ENCODE results near the gene F10.
"Not testable (repeated sequence)": the region's sequence is repeated elsewhere in the genome, so short reads cannot be mapped to it uniquely, and the experiment has no call there.

F10 gene

GRCh38 chr13:113157929-113158747, 35.5 kb downstream of the F10 start, which contains the start of gene PROZ:
Gene PROZ, plus strand, starts transcription at chr13:113158648. Its CDS starts 13 bp downstream, at chr13:113158661.
- peaks cover 37% of the 10 kb centered on the region for H3K4me1 ChIP-seq (ENCODE audit: control insufficient read depth, insufficient read depth, low read length)
- no peaks in the 10 kb centered on the region for H3K36me3 ChIP-seq (ENCODE audit: control insufficient read depth, insufficient read depth, low read length)
- no peak within 1 kb of the TSS for H3K4me3 ChIP-seq (ENCODE audit: low read depth, low read length)
- peaks cover 3% of the 10 kb centered on the region; the same call in 1 of the 2 replicates for H3K9me3 ChIP-seq (ENCODE audit: control insufficient read depth, insufficient read depth, low read depth, low read length)
- no peak within 1 kb of the TSS for H3K27ac ChIP-seq (ENCODE audit: low read depth, low read length)
- peaks cover 29% of the 10 kb centered on the region for H3K27me3 ChIP-seq (ENCODE audit: control insufficient read depth, insufficient read depth, low read length)
- no peak within 1 kb of the TSS for H3K9ac ChIP-seq (ENCODE audit: low read length)

- Histone ChIP-seq H3K4me1 (ENCODE audit: control insufficient read depth, insufficient read depth, low read length) (peaks cover 33% of the 10 kb centered on the region), H3K9ac (ENCODE audit: low read length) (no peak overlapping the region), H3K36me3 (ENCODE audit: control insufficient read depth, insufficient read depth, low read length) (no peaks in the 10 kb centered on the region)
Observed at GRCh38 chr13:113158946-113159345, 36.3 kb downstream of the F10 start.

GRCh38 chr13:113159701-113160100, 37.1 kb downstream of the F10 start:
- peaks cover 3% of the 10 kb centered on the region; the same call in 1 of the 2 replicates for H3K9me3 ChIP-seq (ENCODE audit: control insufficient read depth, insufficient read depth, low read depth, low read length)
- no peak overlapping the region for H3K27ac ChIP-seq (ENCODE audit: low read depth, low read length)
- no peak overlapping the region for H3K4me3 ChIP-seq (ENCODE audit: low read depth, low read length)
- no peak overlapping the region for H3K9ac ChIP-seq (ENCODE audit: low read length)
- H3K36me3 ChIP-seq (ENCODE audit: control insufficient read depth, insufficient read depth, low read length) = no peaks in the 10 kb centered on the region
- peaks cover 30% of the 10 kb centered on the region; the same call in 1 of the 2 replicates for H3K27me3 ChIP-seq (ENCODE audit: control insufficient read depth, insufficient read depth, low read length)
- peaks cover 28% of the 10 kb centered on the region for H3K4me1 ChIP-seq (ENCODE audit: control insufficient read depth, insufficient read depth, low read length)

More at GRCh38 chr13:113158946-113159345, 36.3 kb downstream of the F10 start:
- Histone ChIP-seq H3K4me3 (ENCODE audit: low read depth, low read length) (no peak overlapping the region), H3K27ac (ENCODE audit: low read depth, low read length) (no peak overlapping the region), H3K9me3 (ENCODE audit: control insufficient read depth, insufficient read depth, low read depth, low read length) (peaks cover 3% of the 10 kb centered on the region; the same call in 1 of the 2 replicates), H3K27me3 (ENCODE audit: control insufficient read depth, insufficient read depth, low read length) (peaks cover 30% of the 10 kb centered on the region; the same call in 1 of the 2 replicates)

GRCh38 chr13:113160983-113161382, 38.4 kb downstream of the F10 start:
- no peaks in the 10 kb centered on the region; the same call in 1 of the 2 replicates for H3K36me3 ChIP-seq (ENCODE audit: control insufficient read depth, insufficient read depth, low read length)
- H3K9ac ChIP-seq (ENCODE audit: low read length) = no peak overlapping the region
- H3K27ac ChIP-seq (ENCODE audit: low read depth, low read length) = no peak overlapping the region
- peaks cover 30% of the 10 kb centered on the region; the same call in 1 of the 2 replicates for H3K27me3 ChIP-seq (ENCODE audit: control insufficient read depth, insufficient read depth, low read length)
- H3K9me3 ChIP-seq (ENCODE audit: control insufficient read depth, insufficient read depth, low read depth, low read length) = 0 out of 2 replicates have a peak, but pooled peaks cover 3% of the 10 kb centered on the region
- peaks cover 28% of the 10 kb centered on the region for H3K4me1 ChIP-seq (ENCODE audit: control insufficient read depth, insufficient read depth, low read length)
- no peak overlapping the region; the same call in 1 of the 2 replicates for H3K4me3 ChIP-seq (ENCODE audit: low read depth, low read length)

GRCh38 chr13:113161433-113161832, 38.8 kb downstream of the F10 start:
- Histone ChIP-seq H3K9me3 (ENCODE audit: control insufficient read depth, insufficient read depth, low read depth, low read length) (0 out of 2 replicates have a peak, but pooled peaks cover under 1% of the 10 kb centered on the region), H3K9ac (ENCODE audit: low read length) (no peak overlapping the region), H3K27ac (ENCODE audit: low read depth, low read length) (no peak overlapping the region), H3K27me3 (ENCODE audit: control insufficient read depth, insufficient read depth, low read length) (peaks cover 30% of the 10 kb centered on the region; the same call in 1 of the 2 replicates), H3K36me3 (ENCODE audit: control insufficient read depth, insufficient read depth, low read length) (no peaks in the 10 kb centered on the region; the same call in 1 of the 2 replicates), H3K4me3 (ENCODE audit: low read depth, low read length) (no peak overlapping the region), H3K4me1 (ENCODE audit: control insufficient read depth, insufficient read depth, low read length) (peaks cover 28% of the 10 kb centered on the region)

- H3K9me3 ChIP-seq (ENCODE audit: control insufficient read depth, insufficient read depth, low read depth, low read length); H3K36me3 ChIP-seq (ENCODE audit: control insufficient read depth, insufficient read depth, low read length); H3K9ac ChIP-seq (ENCODE audit: low read length); H3K27ac ChIP-seq (ENCODE audit: low read depth, low read length); H3K4me3 ChIP-seq (ENCODE audit: low read depth, low read length): not testable (repeated sequence)
- Histone ChIP-seq H3K4me1 (ENCODE audit: control insufficient read depth, insufficient read depth, low read length) (peaks cover 28% of the 10 kb centered on the region), H3K27me3 (ENCODE audit: control insufficient read depth, insufficient read depth, low read length) (peaks cover 30% of the 10 kb centered on the region; the same call in 1 of the 2 replicates)
Observed at GRCh38 chr13:113161975-113162374, 39.4 kb downstream of the F10 start.

- Histone ChIP-seq H3K9me3 (ENCODE audit: control insufficient read depth, insufficient read depth, low read depth, low read length) (no peaks in the 10 kb centered on the region), H3K27ac (ENCODE audit: low read depth, low read length) (no peak overlapping the region), H3K36me3 (ENCODE audit: control insufficient read depth, insufficient read depth, low read length) (peaks cover 4% of the 10 kb centered on the region; the same call in 1 of the 2 replicates), H3K27me3 (ENCODE audit: control insufficient read depth, insufficient read depth, low read length) (peaks cover 30% of the 10 kb centered on the region; the same call in 1 of the 2 replicates), H3K4me3 (ENCODE audit: low read depth, low read length) (no peak overlapping the region), H3K4me1 (ENCODE audit: control insufficient read depth, insufficient read depth, low read length) (peaks cover 24% of the 10 kb centered on the region), H3K9ac (ENCODE audit: low read length) (no peak overlapping the region)
Observed at GRCh38 chr13:113162783-113163685, 40.4 kb downstream of the F10 start.

GRCh38 chr13:113164492-113164891, 41.9 kb downstream of the F10 start:
- no peaks in the 10 kb centered on the region for H3K9me3 ChIP-seq (ENCODE audit: control insufficient read depth, insufficient read depth, low read depth, low read length)
- H3K9ac ChIP-seq (ENCODE audit: low read length) = no peak overlapping the region
- peaks cover 30% of the 10 kb centered on the region; the same call in 1 of the 2 replicates for H3K27me3 ChIP-seq (ENCODE audit: control insufficient read depth, insufficient read depth, low read length)
- H3K4me1 ChIP-seq (ENCODE audit: control insufficient read depth, insufficient read depth, low read length) = peaks cover 11% of the 10 kb centered on the region
- no peak overlapping the region for H3K27ac ChIP-seq (ENCODE audit: low read depth, low read length)
- no peak overlapping the region for H3K4me3 ChIP-seq (ENCODE audit: low read depth, low read length)
- peaks cover 16% of the 10 kb centered on the region for H3K36me3 ChIP-seq (ENCODE audit: control insufficient read depth, insufficient read depth, low read length)

- Histone ChIP-seq H3K27ac (ENCODE audit: low read depth, low read length) (no peak overlapping the region), H3K4me3 (ENCODE audit: low read depth, low read length) (no peak overlapping the region), H3K4me1 (ENCODE audit: control insufficient read depth, insufficient read depth, low read length) (peaks cover 7% of the 10 kb centered on the region; the same call in 1 of the 2 replicates), H3K27me3 (ENCODE audit: control insufficient read depth, insufficient read depth, low read length) (peaks cover 19% of the 10 kb centered on the region; the same call in 1 of the 2 replicates), H3K9me3 (ENCODE audit: control insufficient read depth, insufficient read depth, low read depth, low read length) (no peaks in the 10 kb centered on the region), H3K36me3 (ENCODE audit: control insufficient read depth, insufficient read depth, low read length) (peaks cover 24% of the 10 kb centered on the region), H3K9ac (ENCODE audit: low read length) (no peak overlapping the region)
Observed at GRCh38 chr13:113166266-113166665, 43.7 kb downstream of the F10 start.

GRCh38 chr13:113166681-113167080, 44.1 kb downstream of the F10 start:
- Histone ChIP-seq H3K27ac (ENCODE audit: low read depth, low read length) (no peak overlapping the region), H3K27me3 (ENCODE audit: control insufficient read depth, insufficient read depth, low read length) (peaks cover 15% of the 10 kb centered on the region; the same call in 1 of the 2 replicates), H3K9me3 (ENCODE audit: control insufficient read depth, insufficient read depth, low read depth, low read length) (no peaks in the 10 kb centered on the region), H3K9ac (ENCODE audit: low read length) (no peak overlapping the region), H3K36me3 (ENCODE audit: control insufficient read depth, insufficient read depth, low read length) (peaks cover 28% of the 10 kb centered on the region), H3K4me1 (ENCODE audit: control insufficient read depth, insufficient read depth, low read length) (peaks cover 5% of the 10 kb centered on the region; the same call in 1 of the 2 replicates), H3K4me3 (ENCODE audit: low read depth, low read length) (no peak overlapping the region)

Measured in HUES6 (cell line).